ENCODE results near the gene LYAR.

The LYAR gene

GRCh38 chr4:4311193-4311592 is 21.2 kb upstream of the LYAR start:
- Histone ChIP-seq H3K27ac (ENCODE audit: low read depth, low read length) (no peak overlapping the region), H3K9me3 (ENCODE audit: control insufficient read depth, insufficient read depth, low read length) (no peaks in the 10 kb centered on the region), H3K9ac (ENCODE audit: low read depth, low read length) (no peak overlapping the region), H3K27me3 (ENCODE audit: control insufficient read depth, insufficient read depth, low read length) (no peaks in the 10 kb centered on the region), H3K4me1 (ENCODE audit: control insufficient read depth, insufficient read depth, low read length) (no peaks in the 10 kb centered on the region), H3K4me3 (ENCODE audit: low read depth, low read length) (no peak overlapping the region), H3K36me3 (ENCODE audit: control insufficient read depth, insufficient read depth, low read length) (peaks cover 27% of the 10 kb centered on the region)

GRCh38 chr4:4308800-4309441 is 19.0 kb upstream of the LYAR start:
- H3K27ac ChIP-seq (ENCODE audit: low read depth, low read length): no peak overlapping the region
- H3K36me3 ChIP-seq (ENCODE audit: control insufficient read depth, insufficient read depth, low read length): peaks cover 18% of the 10 kb centered on the region
- no peaks in the 10 kb centered on the region for H3K9me3 ChIP-seq (ENCODE audit: control insufficient read depth, insufficient read depth, low read length)
- no peak overlapping the region for H3K4me3 ChIP-seq (ENCODE audit: low read depth, low read length)
- no peaks in the 10 kb centered on the region for H3K27me3 ChIP-seq (ENCODE audit: control insufficient read depth, insufficient read depth, low read length)
- no peak overlapping the region for H3K9ac ChIP-seq (ENCODE audit: low read depth, low read length)
- no peaks in the 10 kb centered on the region for H3K4me1 ChIP-seq (ENCODE audit: control insufficient read depth, insufficient read depth, low read length)

GRCh38 chr4:4306920-4307319 is 17.0 kb upstream of the LYAR start:
- H3K9me3 ChIP-seq (ENCODE audit: control insufficient read depth, insufficient read depth, low read length): no peaks in the 10 kb centered on the region
- no peak overlapping the region for H3K4me3 ChIP-seq (ENCODE audit: low read depth, low read length)
- H3K4me1 ChIP-seq (ENCODE audit: control insufficient read depth, insufficient read depth, low read length): no peaks in the 10 kb centered on the region
- H3K27ac ChIP-seq (ENCODE audit: low read depth, low read length): no peak overlapping the region
- H3K36me3 ChIP-seq (ENCODE audit: control insufficient read depth, insufficient read depth, low read length): peaks cover 23% of the 10 kb centered on the region
- no peak overlapping the region for H3K9ac ChIP-seq (ENCODE audit: low read depth, low read length)
- no peaks in the 10 kb centered on the region for H3K27me3 ChIP-seq (ENCODE audit: control insufficient read depth, insufficient read depth, low read length)

- Histone ChIP-seq H3K27me3 (ENCODE audit: control insufficient read depth, insufficient read depth, low read length) (no peaks in the 10 kb centered on the region), H3K9me3 (ENCODE audit: control insufficient read depth, insufficient read depth, low read length) (no peaks in the 10 kb centered on the region), H3K4me3 (ENCODE audit: low read depth, low read length) (no peak overlapping the region), H3K9ac (ENCODE audit: low read depth, low read length) (no peak overlapping the region), H3K4me1 (ENCODE audit: control insufficient read depth, insufficient read depth, low read length) (no peaks in the 10 kb centered on the region), H3K36me3 (ENCODE audit: control insufficient read depth, insufficient read depth, low read length) (peaks cover 26% of the 10 kb centered on the region), H3K27ac (ENCODE audit: low read depth, low read length) (no peak overlapping the region)
These were observed 12.5 kb upstream of the LYAR start for GRCh38 chr4:4302416-4302815.

- no peak overlapping the region for H3K4me3 ChIP-seq (ENCODE audit: low read depth, low read length)
- H3K4me1 ChIP-seq (ENCODE audit: control insufficient read depth, insufficient read depth, low read length): no peaks in the 10 kb centered on the region
- H3K27ac ChIP-seq (ENCODE audit: low read depth, low read length): no peak overlapping the region
- no peaks in the 10 kb centered on the region for H3K27me3 ChIP-seq (ENCODE audit: control insufficient read depth, insufficient read depth, low read length)
- peaks cover 22% of the 10 kb centered on the region for H3K36me3 ChIP-seq (ENCODE audit: control insufficient read depth, insufficient read depth, low read length)
- no peak overlapping the region for H3K9ac ChIP-seq (ENCODE audit: low read depth, low read length)
- H3K9me3 ChIP-seq (ENCODE audit: control insufficient read depth, insufficient read depth, low read length): no peaks in the 10 kb centered on the region
These were observed 12.0 kb upstream of the LYAR start for GRCh38 chr4:4302001-4302400.

GRCh38 chr4:4299006-4299405 is 9.1 kb upstream of the LYAR start:
- Histone ChIP-seq H3K27ac (ENCODE audit: low read depth, low read length) (no peak overlapping the region), H3K27me3 (ENCODE audit: control insufficient read depth, insufficient read depth, low read length) (no peaks in the 10 kb centered on the region), H3K9ac (ENCODE audit: low read depth, low read length) (no peak overlapping the region), H3K36me3 (ENCODE audit: control insufficient read depth, insufficient read depth, low read length) (peaks cover 19% of the 10 kb centered on the region), H3K4me3 (ENCODE audit: low read depth, low read length) (no peak overlapping the region), H3K9me3 (ENCODE audit: control insufficient read depth, insufficient read depth, low read length) (no peaks in the 10 kb centered on the region), H3K4me1 (ENCODE audit: control insufficient read depth, insufficient read depth, low read length) (no peaks in the 10 kb centered on the region)

GRCh38 chr4:4296283-4296846 is 6.4 kb upstream of the LYAR start:
- Histone ChIP-seq H3K9ac (ENCODE audit: low read depth, low read length) (no peak overlapping the region), H3K4me3 (ENCODE audit: low read depth, low read length) (no peak overlapping the region), H3K27ac (ENCODE audit: low read depth, low read length) (no peak overlapping the region), H3K4me1 (ENCODE audit: control insufficient read depth, insufficient read depth, low read length) (peaks cover 2% of the 10 kb centered on the region; the same call in 1 of the 2 replicates), H3K9me3 (ENCODE audit: control insufficient read depth, insufficient read depth, low read length) (no peaks in the 10 kb centered on the region), H3K27me3 (ENCODE audit: control insufficient read depth, insufficient read depth, low read length) (no peaks in the 10 kb centered on the region), H3K36me3 (ENCODE audit: control insufficient read depth, insufficient read depth, low read length) (peaks cover 5% of the 10 kb centered on the region; the same call in 1 of the 2 replicates)

- no peaks in the 10 kb centered on the region for H3K27me3 ChIP-seq (ENCODE audit: control insufficient read depth, insufficient read depth, low read length)
- H3K9me3 ChIP-seq (ENCODE audit: control insufficient read depth, insufficient read depth, low read length): no peaks in the 10 kb centered on the region
- no peak overlapping the region for H3K9ac ChIP-seq (ENCODE audit: low read depth, low read length)
- H3K27ac ChIP-seq (ENCODE audit: low read depth, low read length): no peak overlapping the region
- no peak overlapping the region for H3K4me3 ChIP-seq (ENCODE audit: low read depth, low read length)
- peaks cover 13% of the 10 kb centered on the region for H3K4me1 ChIP-seq (ENCODE audit: control insufficient read depth, insufficient read depth, low read length)
- H3K36me3 ChIP-seq (ENCODE audit: control insufficient read depth, insufficient read depth, low read length): peaks cover 5% of the 10 kb centered on the region; the same call in 1 of the 2 replicates
These were observed 3.3 kb upstream of the LYAR start for GRCh38 chr4:4293279-4293678.

GRCh38 chr4:4289597-4289940 is 385 bp downstream of the LYAR start:
- H3K4me3 ChIP-seq (ENCODE audit: low read depth, low read length): peak overlapping the region; percentile 98
- H3K27me3 ChIP-seq (ENCODE audit: control insufficient read depth, insufficient read depth, low read length): no peaks in the 10 kb centered on the region
- H3K4me1 ChIP-seq (ENCODE audit: control insufficient read depth, insufficient read depth, low read length): peaks cover 13% of the 10 kb centered on the region
- H3K9me3 ChIP-seq (ENCODE audit: control insufficient read depth, insufficient read depth, low read length): no peaks in the 10 kb centered on the region
- peaks cover 24% of the 10 kb centered on the region for H3K36me3 ChIP-seq (ENCODE audit: control insufficient read depth, insufficient read depth, low read length)
- H3K27ac ChIP-seq (ENCODE audit: low read depth, low read length): peak overlapping the region; percentile 40
- H3K9ac ChIP-seq (ENCODE audit: low read depth, low read length): peak overlapping the region; percentile 84

- Histone ChIP-seq H3K9ac (ENCODE audit: low read depth, low read length) (peak overlapping the region; percentile 84), H3K4me3 (ENCODE audit: low read depth, low read length) (peak overlapping the region; percentile 98), H3K36me3 (ENCODE audit: control insufficient read depth, insufficient read depth, low read length) (peaks cover 29% of the 10 kb centered on the region), H3K27me3 (ENCODE audit: control insufficient read depth, insufficient read depth, low read length) (no peaks in the 10 kb centered on the region), H3K9me3 (ENCODE audit: control insufficient read depth, insufficient read depth, low read length) (no peaks in the 10 kb centered on the region), H3K4me1 (ENCODE audit: control insufficient read depth, insufficient read depth, low read length) (peaks cover 13% of the 10 kb centered on the region), H3K27ac (ENCODE audit: low read depth, low read length) (no peak overlapping the region)
These were observed 899 bp downstream of the LYAR start for GRCh38 chr4:4289055-4289454.

- H3K4me3 ChIP-seq (ENCODE audit: low read depth, low read length): no peak overlapping the region
- H3K36me3 ChIP-seq (ENCODE audit: control insufficient read depth, insufficient read depth, low read length): peaks cover 38% of the 10 kb centered on the region
- H3K4me1 ChIP-seq (ENCODE audit: control insufficient read depth, insufficient read depth, low read length): peaks cover 13% of the 10 kb centered on the region
- H3K27ac ChIP-seq (ENCODE audit: low read depth, low read length): no peak overlapping the region
- H3K9me3 ChIP-seq (ENCODE audit: control insufficient read depth, insufficient read depth, low read length): no peaks in the 10 kb centered on the region
- no peaks in the 10 kb centered on the region for H3K27me3 ChIP-seq (ENCODE audit: control insufficient read depth, insufficient read depth, low read length)
- no peak overlapping the region for H3K9ac ChIP-seq (ENCODE audit: low read depth, low read length)
These were observed 1.9 kb downstream of the LYAR start for GRCh38 chr4:4288098-4288497.

Measured in HUES48 (cell line).